Small intestine (tissue), 7 donors: ENCODE results near the gene IRX2. TPM values are rescaled to one million over a fixed set of nuclear protein-coding genes. Genes with fewer than 3 reads are reported as not detected.

Experiments
- DNase-seq, 2 donors: peaks; one replicate each; pipeline versions ENCODE4 v3.0.0 to v3.0.0-alpha.2; 2013
- FAIRE-seq: peaks from 2 replicates; lab custom pipeline; 2012; peaks lifted over from hg19 to GRCh38; lab: Jason Lieb, UNC
- H3K27ac ChIP-seq, 3 donors: one replicate each; pipeline ENCODE4 v1.5.1; 2013; ENCODE audit warnings: low read length in 2 of 3, mild to moderate bottlenecking in 2 of 3, control low read depth in 1 of 3, inconsistent platforms in 1 of 3, low read depth in 1 of 3, moderate library complexity in 1 of 3
- H3K27me3 ChIP-seq, 3 donors: one replicate each; pipeline ENCODE4 v1.6.1; 2013; ENCODE audit warnings: low read length in 3 of 3, inconsistent platforms in 1 of 3; ENCODE audit not compliant: control insufficient read depth in 3 of 3, insufficient read depth in 3 of 3
- H3K36me3 ChIP-seq, 3 donors: one replicate each; pipeline ENCODE4 v1.6.1; 2013; ENCODE audit warnings: low read length in 3 of 3, inconsistent platforms in 1 of 3, low read depth in 1 of 3, mild to moderate bottlenecking in 1 of 3, moderate library complexity in 1 of 3; ENCODE audit not compliant: control insufficient read depth in 3 of 3, insufficient read depth in 2 of 3
- H3K4me1 ChIP-seq, 3 donors: one replicate each; pipeline ENCODE4 v1.6.1; 2013; ENCODE audit warnings: low read length in 2 of 3, inconsistent platforms in 1 of 3, low read depth in 1 of 3, mild to moderate bottlenecking in 1 of 3, moderate library complexity in 1 of 3; ENCODE audit not compliant: control insufficient read depth in 3 of 3, insufficient read depth in 2 of 3
- H3K4me3 ChIP-seq, 3 donors: one replicate each; pipeline ENCODE4 v1.5.1; 2013; ENCODE audit warnings: low read length in 3 of 3, control low read depth in 1 of 3, inconsistent platforms in 1 of 3, low read depth in 1 of 3, mild to moderate bottlenecking in 1 of 3, moderate library complexity in 1 of 3
- H3K9me3 ChIP-seq, 2 donors: one replicate each; pipeline ENCODE4 v1.6.1; 2013; ENCODE audit warnings: low read depth in 1 of 2, low read length in 1 of 2; ENCODE audit not compliant: control insufficient read depth in 2 of 2, insufficient read depth in 1 of 2
- WGBS, 3 donors: extraction: QIAGEN DNeasy Blood & Tissue Kit; methylation state at CpG; one replicate each; pipeline ENCODE4 v1.1.7; 2013; 5-methylcytosine and 5-hydroxymethylcytosine counted together
- polyA plus RNA-seq, 4 donors: library from polyadenylated mRNA; stranded (reverse) in 3 of 4; unstranded in 1 of 4; fragments of 200-250 nt in 3 of 4; fragments of 120-200 nt in 1 of 4; gene quantifications; one replicate each; pipeline versions ENCODE4 v1.2.1 to v1.2.3, GENCODE V29; 2013
- donor health status: healthy with polysubstance abuse.
- donor health status: control.
- donor health status: control.
- donor health status: Bipolar disorder and iron deficiency.
- donor health status: healthy.

Gene IRX2
- polyA plus RNA-seq, 4 donors = 0.07 TPM; not detected in 3

DNA sequence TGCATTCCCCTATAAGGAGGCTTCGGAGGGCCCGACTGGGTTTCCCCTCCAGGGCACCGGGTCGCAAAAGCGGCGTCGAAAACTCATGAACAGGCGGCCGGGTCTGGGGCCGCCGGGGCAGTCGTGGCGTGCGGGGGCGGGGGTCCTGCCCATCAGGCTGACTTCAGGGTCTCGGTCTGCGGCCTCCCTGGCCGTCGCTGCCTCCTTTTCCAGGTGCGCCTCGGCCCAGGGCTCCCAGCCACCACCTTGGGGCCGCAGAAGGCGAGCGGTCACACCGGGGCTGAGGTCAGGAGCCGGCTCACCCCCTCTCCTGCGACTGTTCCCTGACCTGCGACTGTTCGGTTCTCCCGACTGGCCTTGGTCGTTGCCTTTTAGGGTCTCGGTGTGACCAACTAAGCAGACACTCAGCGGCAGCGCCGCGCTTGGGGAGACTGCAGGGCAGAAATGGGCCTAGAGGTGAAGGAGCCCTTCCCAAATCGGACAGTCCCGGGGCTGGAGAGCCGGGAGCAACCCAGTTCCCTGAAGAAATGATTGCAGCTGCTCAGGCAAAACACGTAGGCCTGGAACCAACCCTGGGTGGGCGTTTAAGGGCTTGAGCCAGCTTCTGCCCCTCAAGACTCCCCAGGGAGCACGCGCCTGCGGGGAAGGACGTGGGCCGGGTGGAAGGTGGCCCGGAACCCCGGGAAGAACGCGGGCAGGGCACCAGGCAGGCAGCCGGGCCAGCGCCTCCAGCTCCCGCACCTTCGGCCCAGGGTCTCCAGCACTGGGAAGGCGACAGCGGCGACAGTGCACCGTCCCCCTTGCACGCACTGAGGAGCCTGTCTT lies 11.2 kb downstream of the IRX2 start:
- FAIRE-seq (no peak), DNase-seq (peak in 1 of 2 donors; percentile 4)
- Histone ChIP-seq H3K27ac (no peak overlapping the region), H3K9me3 (peaks cover 0 to 2% of the 10 kb centered on the region in 2 donors), H3K4me1 (no peaks in the 10 kb centered on the region), H3K36me3 (no peaks in the 10 kb centered on the region), H3K27me3 (peaks cover 22 to 78% (median 47%) of the 10 kb centered on the region in 3 donors), H3K4me3 (peak overlapping the region in 1 of 3 donors; percentile 51)
- WGBS, 3 donors = 17 to 51% (median 27%) methylated on average over 51 to 59 of the region's 59 CpGs

- DNase-seq (peak in 1 of 2 donors; percentile 39), FAIRE-seq (no peak)
- Histone ChIP-seq H3K9me3 (peaks cover 0 to 2% of the 10 kb centered on the region in 2 donors), H3K36me3 (no peaks in the 10 kb centered on the region), H3K4me3 (peak overlapping the region in 1 of 3 donors; percentile 51), H3K4me1 (no peaks in the 10 kb centered on the region), H3K27ac (no peak overlapping the region), H3K27me3 (peaks cover 22 to 72% (median 43%) of the 10 kb centered on the region in 3 donors)
- 2 to 8% (median 3%) methylated on average over 53 to 68 of the region's 68 CpGs for WGBS, 3 donors
Observed at GRCh38 chr5:2739360-2740050, 12.0 kb downstream of the IRX2 start.

DNA sequence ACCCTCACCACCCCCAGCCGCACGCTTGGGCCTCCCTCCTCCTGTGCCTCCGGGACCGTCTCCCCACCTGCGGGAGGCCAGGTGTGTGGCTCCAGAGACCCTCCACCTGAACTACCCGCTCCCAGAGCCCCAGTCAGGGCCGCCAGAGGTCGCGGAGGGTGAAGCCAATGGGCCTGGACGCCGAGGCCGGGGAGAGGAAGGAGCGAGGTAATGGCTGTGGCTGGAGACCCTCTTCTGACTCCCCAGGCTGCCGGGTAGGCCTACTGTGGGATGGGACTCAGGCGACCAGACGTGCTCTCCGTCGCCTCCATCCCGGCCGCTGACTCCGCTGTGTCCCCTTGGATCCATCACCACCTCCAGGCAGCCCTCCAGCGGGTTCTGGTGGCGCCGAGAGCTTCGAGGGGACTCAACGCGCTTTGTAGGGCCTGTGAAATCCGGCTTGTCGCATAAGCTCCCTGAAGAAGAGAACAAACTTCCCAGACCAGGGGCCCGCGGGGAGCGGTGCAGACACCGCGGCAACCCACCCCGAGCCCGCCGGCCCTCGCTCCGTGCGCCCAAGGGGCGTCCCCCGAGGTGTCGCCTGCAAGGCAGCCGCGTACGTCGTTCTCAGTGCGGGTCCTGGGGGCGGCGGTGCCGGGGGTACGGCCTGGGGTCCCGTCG lies 12.6 kb downstream of the IRX2 start:
- no peak overlapping the region for H3K27ac ChIP-seq
- 9 to 33% (median 20%) methylated on average over 46 to 54 of the region's 54 CpGs for WGBS, 3 donors
- FAIRE-seq (no peak), DNase-seq (no peak)
- H3K4me1 ChIP-seq = no peaks in the 10 kb centered on the region
- no peaks in the 10 kb centered on the region for H3K36me3 ChIP-seq
- H3K27me3 ChIP-seq = peaks cover 22 to 68% (median 41%) of the 10 kb centered on the region in 3 donors
- peak overlapping the region in 1 of 3 donors; percentile 51 for H3K4me3 ChIP-seq
- peaks cover 0 to 2% of the 10 kb centered on the region in 2 donors for H3K9me3 ChIP-seq

DNA sequence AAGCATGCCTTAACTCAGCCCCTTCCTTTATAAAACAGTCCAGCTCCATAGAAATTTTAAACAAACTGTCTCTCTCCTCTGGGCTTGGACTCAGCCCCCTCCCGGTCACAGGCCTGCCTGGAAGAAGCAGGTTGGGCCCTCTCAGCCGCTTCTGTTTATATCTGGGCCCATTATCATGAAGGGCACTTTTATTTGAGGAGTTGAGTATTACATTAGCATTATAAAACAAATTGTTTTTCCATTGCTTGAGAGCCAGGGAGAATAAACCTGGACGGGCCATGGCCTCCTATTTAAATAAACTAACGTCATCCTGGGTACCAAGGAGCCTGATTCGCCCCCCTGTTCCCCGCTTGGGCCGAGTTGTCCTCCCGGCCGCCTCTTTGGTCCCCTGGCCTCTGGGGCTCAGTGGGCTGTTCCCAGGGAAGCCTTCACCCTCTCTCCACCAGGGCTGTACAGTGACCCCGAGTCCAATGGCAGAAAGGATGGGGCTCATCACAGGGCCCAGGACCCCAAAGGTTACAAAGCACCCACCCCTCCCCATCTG lies 13.2 kb downstream of the IRX2 start:
- Histone ChIP-seq H3K36me3 (no peaks in the 10 kb centered on the region), H3K27ac (no peak overlapping the region), H3K4me3 (no peak overlapping the region), H3K9me3 (peaks cover 0 to 2% of the 10 kb centered on the region in 2 donors), H3K4me1 (no peaks in the 10 kb centered on the region), H3K27me3 (peaks cover 22 to 64% (median 39%) of the 10 kb centered on the region in 3 donors)
- 24 to 48% (median 37%) methylated on average over 10 of the region's 10 CpGs for WGBS, 3 donors
- no peak for FAIRE-seq
- no peak for DNase-seq

GRCh38 chr5:2737273-2738155 lies 14.0 kb downstream of the IRX2 start:
- no peak overlapping the region for H3K4me3 ChIP-seq
- no peak for FAIRE-seq
- 71 to 81% (median 73%) methylated on average over 17 of the region's 17 CpGs for WGBS, 3 donors
- no peaks in the 10 kb centered on the region for H3K36me3 ChIP-seq
- DNase-seq = no peak
- peaks cover 22 to 59% (median 40%) of the 10 kb centered on the region in 3 donors for H3K27me3 ChIP-seq
- H3K27ac ChIP-seq = no peak overlapping the region
- H3K4me1 ChIP-seq = no peaks in the 10 kb centered on the region
- peaks cover 0 to 2% of the 10 kb centered on the region in 2 donors for H3K9me3 ChIP-seq

GRCh38 chr5:2736872-2737271 lies 14.6 kb downstream of the IRX2 start:
- Histone ChIP-seq H3K27ac (no peak overlapping the region), H3K36me3 (no peaks in the 10 kb centered on the region), H3K27me3 (peaks cover 22 to 56% (median 37%) of the 10 kb centered on the region in 3 donors), H3K4me1 (no peaks in the 10 kb centered on the region), H3K9me3 (peaks cover 0 to 2% of the 10 kb centered on the region in 2 donors), H3K4me3 (no peak overlapping the region)
- DNase-seq (no peak), FAIRE-seq (no peak)
- 78 to 89% (median 85%) methylated on average over 8 of the region's 8 CpGs for WGBS, 3 donors

DNA sequence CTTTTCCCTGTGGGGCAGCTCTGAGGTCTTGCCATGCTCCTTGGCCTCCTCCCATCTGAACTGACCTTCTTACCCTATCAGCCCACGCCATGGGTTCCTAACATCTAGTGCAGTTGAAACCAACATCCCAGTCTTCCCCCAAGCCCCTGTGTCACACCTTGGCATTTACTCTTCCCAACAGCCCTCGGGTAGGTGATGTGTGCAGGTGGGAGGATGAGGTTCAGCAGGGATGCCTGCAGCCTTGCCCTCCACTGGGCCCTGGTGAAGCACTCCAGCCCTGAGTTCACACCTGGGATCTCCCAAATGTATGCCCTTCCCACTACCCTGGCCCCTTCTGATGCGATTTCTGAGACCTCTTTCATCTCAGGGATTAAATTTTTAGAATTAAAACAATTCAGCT lies 15.5 kb downstream of the IRX2 start:
- H3K27me3 ChIP-seq = peaks cover 21 to 48% (median 37%) of the 10 kb centered on the region in 3 donors
- no peak for FAIRE-seq

More for the DNA sequence above, 15.5 kb downstream of the IRX2 start:
- Histone ChIP-seq H3K27ac (no peak overlapping the region), H3K36me3 (no peaks in the 10 kb centered on the region), H3K4me3 (no peak overlapping the region), H3K4me1 (no peaks in the 10 kb centered on the region), H3K9me3 (peaks cover 0 to 2% of the 10 kb centered on the region in 2 donors)
- DNase-seq = no peak
- WGBS, 3 donors = 52 to 70% (median 62%) methylated on average over 3 of the region's 3 CpGs
